ENCODE data around the gene VENTX.
"Not testable (repeated sequence)": the region's sequence is repeated elsewhere in the genome, so short reads cannot be mapped to it uniquely, and the experiment has no call there.

VENTX gene

DNA sequence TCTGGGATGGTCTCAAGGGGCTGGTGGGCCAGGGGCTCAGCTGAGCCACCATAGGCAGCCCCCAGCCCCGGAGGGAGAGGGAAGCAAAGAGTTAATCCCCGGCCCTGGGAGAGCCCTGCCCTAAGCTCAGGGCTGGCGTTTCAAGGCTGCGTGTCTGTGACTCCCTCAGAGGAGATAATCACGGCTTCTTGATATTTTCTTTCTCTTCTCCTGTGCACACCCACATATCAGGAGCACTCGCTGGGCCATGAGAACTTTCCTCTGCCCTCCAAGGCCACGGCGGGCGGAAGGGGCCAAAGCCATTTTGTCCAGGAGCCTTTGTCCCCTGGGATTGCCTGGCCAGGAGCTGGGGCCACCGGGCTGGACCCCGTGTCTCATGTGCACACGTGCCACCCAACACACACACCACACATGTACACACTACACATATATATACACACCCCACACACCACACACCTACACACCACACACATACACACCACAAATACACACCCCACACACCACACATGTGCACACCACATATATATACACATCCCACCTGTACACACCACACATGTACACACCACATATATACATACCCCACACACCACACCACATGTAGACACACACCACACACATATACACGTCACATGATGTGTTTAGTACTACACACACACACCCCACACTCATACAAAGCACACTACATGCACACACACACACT is 16.9 kb downstream of the VENTX start:
- no peak for DNase-seq (ENCODE audit: low read depth)

- no peak for DNase-seq (ENCODE audit: low read depth)
These were observed 17.7 kb downstream of the VENTX start for GRCh38 chr10:133255323-133255722.

- no peak for DNase-seq (ENCODE audit: low read depth)
These were observed 19.9 kb downstream of the VENTX start for GRCh38 chr10:133257489-133258065.

DNA sequence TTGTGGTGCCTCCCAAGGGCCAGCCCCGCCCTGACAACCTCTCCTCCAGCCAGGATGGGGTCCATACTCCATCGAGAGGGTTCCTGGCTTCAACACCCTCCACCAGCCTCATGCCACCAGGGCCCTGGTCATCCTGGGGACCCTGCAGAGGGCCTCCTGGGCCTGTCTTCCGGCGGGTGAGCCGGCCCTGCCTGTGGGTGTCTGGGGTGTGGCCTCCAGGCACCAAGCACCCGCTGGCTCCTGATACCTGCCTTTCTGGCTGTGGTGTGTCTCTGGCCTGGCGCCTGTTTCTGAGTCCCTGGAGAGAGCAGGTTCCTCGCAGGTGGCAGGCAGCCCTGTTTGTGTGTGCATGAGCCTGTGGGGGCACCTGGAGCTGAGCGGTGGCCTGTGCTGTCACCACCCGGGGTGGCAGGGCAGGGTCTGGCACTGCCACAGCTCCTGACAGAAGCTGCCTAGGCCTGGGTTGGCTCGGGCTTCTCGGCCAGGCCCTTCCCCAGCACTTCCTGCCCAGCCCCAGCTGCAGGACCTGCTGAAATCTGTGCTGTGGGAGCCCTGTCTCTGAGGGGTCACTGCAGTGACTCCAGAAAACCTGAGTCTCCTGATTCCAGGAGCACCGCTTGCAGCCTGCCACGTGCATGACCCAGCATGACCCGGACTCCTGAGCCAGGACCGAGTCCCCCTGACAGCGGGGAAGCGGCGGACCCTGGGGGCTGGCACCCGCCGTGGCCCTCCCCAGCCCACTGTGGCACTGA is 20.6 kb downstream of the VENTX start:
- DNase-seq (ENCODE audit: low read depth), result peak; percentile 54

DNA sequence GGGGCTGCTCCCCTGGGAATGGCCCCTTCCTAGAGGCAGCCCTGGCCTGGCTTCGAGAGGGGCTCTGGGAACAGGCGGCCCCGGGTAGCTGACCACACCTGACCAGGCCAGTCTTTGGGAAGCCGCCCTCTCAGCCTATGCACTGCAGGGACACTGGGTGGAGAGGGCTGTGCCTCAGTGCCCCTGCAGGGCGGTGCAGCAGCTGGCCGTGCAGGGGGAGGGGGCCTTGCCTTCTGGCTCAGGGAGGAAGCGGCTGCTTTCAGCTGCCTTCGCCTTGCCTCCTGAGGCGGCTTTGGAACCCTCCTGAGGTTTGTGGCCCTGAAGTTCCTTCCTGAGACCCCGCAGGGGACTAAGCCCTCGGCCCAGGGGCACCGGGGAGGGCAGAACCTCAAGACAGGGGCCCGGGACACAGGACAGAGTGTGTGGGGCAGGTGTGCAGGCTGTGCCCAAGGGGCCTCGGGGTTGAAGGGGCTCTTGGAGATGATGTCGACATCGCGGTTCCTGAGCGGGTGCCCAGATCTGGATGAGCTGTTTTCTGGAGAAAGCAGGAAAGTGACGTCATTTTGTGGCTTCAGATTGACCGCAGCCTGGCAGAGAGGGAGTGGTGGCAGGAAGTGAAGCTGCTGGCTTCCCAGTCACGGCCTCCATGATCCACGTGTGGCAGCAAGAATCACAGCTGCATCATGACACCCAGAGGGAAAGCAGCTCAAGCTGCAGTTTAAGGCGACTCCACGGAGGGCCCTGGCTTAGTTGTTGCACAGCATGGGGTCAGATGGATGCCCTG is 21.4 kb downstream of the VENTX start:
- peak; percentile 87 for DNase-seq (ENCODE audit: low read depth)

GRCh38 chr10:133259602-133259989 is 21.9 kb downstream of the VENTX start:
- DNase-seq (ENCODE audit: low read depth), result no peak

- peak; percentile 74 for DNase-seq (ENCODE audit: low read depth)
These were observed 23.5 kb downstream of the VENTX start for GRCh38 chr10:133260895-133261725.

GRCh38 chr10:133261726-133262325 is 24.2 kb downstream of the VENTX start:
- peak; percentile 83 for DNase-seq (ENCODE audit: low read depth)

- DNase-seq (ENCODE audit: low read depth), result no peak
These were observed 25.0 kb downstream of the VENTX start for GRCh38 chr10:133262696-133263095.

DNA sequence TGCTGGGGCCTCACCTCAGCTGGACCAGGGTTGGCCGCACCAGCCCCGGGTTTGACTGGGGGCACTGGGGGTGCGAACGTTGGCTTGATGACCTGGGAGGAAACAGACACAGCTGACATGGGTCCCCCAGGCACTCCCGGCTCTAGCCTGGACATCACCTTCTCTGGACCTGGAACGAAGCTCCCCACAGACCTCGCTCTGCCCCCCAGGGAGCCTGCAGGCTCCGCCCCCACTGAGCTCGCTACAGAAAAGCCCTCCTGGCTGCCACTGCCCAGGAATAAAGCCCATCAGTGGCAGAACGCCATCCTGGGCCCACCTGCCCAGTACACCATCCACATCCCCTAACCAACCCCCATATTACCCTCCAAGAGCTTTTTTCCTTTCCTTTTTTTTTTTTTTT is 26.0 kb downstream of the VENTX start:
- DNase-seq (ENCODE audit: low read depth), result no peak

GRCh38 chr10:133264461-133264860 is 26.8 kb downstream of the VENTX start:
- no peak for DNase-seq (ENCODE audit: low read depth)

GRCh38 chr10:133265052-133265451 is 27.4 kb downstream of the VENTX start:
- not testable (repeated sequence) for DNase-seq (ENCODE audit: low read depth)

DNA sequence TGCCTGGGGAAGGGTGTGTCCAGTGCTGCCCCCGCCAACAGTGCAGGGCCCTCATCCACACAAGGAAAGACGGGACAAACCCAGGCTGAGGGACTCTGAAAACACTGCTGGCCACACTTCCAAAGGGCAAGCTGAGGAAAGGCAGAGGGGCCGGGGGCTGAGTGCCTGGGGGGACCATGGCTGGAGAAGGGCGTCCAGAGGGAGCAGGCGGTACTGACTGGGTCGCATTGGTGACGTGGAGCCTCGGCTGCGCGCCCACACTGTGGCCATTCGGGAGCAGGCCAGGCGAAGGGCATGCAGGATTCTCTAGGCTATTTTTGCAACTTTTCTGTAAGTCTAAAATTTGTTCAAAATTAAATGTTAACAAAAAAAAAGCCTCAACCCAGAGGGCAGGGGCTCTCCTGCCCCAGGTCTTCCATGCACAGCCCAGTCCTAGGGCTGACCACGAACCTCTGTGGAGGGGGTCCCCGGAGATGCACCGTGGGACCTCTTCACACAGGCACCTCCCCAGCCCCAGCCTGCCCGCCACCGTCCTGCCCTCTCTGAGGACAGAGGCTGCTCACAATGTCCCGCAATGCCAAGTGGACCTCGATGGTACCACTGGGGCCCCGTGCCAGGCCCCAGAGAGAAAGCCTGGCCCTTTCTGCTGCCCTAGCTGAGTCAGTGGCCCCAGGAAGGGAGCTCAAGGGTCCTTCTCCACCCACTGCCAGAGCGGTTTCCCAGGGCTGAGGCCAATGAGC is 28.6 kb downstream of the VENTX start:
- no peak for DNase-seq (ENCODE audit: low read depth)

GRCh38 chr10:133267293-133267692 is 29.6 kb downstream of the VENTX start:
- no peak for DNase-seq (ENCODE audit: low read depth)

GRCh38 chr10:133267829-133268228 is 30.2 kb downstream of the VENTX start:
- DNase-seq (ENCODE audit: low read depth), result no peak

- no peak for DNase-seq (ENCODE audit: low read depth)
These were observed 30.9 kb downstream of the VENTX start for GRCh38 chr10:133268532-133268931.

GRCh38 chr10:133269367-133269766 is 31.7 kb downstream of the VENTX start:
- no peak for DNase-seq (ENCODE audit: low read depth)

DNA sequence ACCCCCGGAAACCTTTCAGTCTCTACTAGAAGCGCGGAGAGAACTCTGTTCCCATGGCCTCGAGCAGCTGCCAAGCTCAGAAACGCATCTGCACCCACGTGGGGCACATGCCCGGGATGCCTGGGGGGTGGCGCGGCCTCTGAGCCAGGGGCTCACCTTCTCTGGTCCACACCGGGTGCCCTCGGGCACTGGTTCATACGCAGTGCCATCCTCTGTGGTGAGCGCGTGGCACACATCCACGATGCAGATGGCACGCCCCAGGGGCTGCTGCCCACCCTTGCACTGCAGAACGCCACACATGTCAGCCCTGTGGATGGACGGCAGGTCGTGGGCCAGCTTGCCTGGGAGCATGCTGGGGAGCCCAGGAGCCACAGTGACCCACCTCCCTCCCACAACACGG is 32.5 kb downstream of the VENTX start:
- DNase-seq (ENCODE audit: low read depth), result no peak

- no peak for DNase-seq (ENCODE audit: low read depth)
These were observed 33.2 kb downstream of the VENTX start for GRCh38 chr10:133270773-133271297.

Data from activated T-cell treated with anti-CD3 and anti-CD28 coated beads for 48 hours (primary cell).